ENCODE measurements around the gene ADCY3. TPM values are rescaled to one million over a fixed set of nuclear protein-coding genes. Genes with fewer than 3 reads are reported as not detected.

The ADCY3 gene
- total and polyA plus RNA-seq, 12 donors = 5.3 to 50.8 (median 13.1) TPM

DNA sequence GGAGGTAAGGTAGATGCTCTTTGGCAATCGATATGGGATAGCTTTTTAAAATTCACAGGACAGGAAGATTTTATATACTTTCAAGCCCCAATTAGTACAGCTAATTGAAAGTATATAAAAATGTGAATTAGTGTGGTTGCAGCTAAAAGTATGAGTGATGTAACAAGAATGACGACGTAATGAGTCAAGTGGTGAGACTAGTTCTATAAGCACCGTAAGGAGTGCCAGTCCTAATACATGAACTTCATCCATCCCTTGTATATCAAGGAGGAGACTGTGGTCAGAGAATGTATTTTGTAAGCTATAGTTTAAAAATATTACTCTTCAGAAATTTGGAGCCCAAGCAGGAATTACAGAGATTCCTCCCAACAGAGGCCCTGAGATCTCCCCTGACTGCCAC lies 25.9 kb upstream of the ADCY3 start:
- no peak for ATAC-seq
- Histone ChIP-seq H3K27me3 (no peaks in the 10 kb centered on the region), H3K27ac (no peak overlapping the region), H3K4me1 (peaks cover 0 to 10% (median 0%) of the 10 kb centered on the region in 9 donors), H3K4me3 (no peak overlapping the region), H3K36me3 (peaks cover 0 to 72% (median 28%) of the 10 kb centered on the region in 9 donors), H3K9me3 (no peaks in the 10 kb centered on the region)
- TF ChIP-seq, protein P1, sequence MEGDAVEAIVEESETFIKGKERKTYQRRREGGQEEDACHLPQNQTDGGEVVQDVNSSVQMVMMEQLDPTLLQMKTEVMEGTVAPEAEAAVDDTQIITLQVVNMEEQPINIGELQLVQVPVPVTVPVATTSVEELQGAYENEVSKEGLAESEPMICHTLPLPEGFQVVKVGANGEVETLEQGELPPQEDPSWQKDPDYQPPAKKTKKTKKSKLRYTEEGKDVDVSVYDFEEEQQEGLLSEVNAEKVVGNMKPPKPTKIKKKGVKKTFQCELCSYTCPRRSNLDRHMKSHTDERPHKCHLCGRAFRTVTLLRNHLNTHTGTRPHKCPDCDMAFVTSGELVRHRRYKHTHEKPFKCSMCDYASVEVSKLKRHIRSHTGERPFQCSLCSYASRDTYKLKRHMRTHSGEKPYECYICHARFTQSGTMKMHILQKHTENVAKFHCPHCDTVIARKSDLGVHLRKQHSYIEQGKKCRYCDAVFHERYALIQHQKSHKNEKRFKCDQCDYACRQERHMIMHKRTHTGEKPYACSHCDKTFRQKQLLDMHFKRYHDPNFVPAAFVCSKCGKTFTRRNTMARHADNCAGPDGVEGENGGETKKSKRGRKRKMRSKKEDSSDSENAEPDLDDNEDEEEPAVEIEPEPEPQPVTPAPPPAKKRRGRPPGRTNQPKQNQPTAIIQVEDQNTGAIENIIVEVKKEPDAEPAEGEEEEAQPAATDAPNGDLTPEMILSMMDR (IDR thresholded peaks at IDR 0.05) = no peak
- no peak for DNase-seq
- 96 to 98% methylated on average over 4 of the region's 4 CpGs for WGBS, 2 donors
- intact Hi-C loops (cut with DNase I) = no loop called here

DNA sequence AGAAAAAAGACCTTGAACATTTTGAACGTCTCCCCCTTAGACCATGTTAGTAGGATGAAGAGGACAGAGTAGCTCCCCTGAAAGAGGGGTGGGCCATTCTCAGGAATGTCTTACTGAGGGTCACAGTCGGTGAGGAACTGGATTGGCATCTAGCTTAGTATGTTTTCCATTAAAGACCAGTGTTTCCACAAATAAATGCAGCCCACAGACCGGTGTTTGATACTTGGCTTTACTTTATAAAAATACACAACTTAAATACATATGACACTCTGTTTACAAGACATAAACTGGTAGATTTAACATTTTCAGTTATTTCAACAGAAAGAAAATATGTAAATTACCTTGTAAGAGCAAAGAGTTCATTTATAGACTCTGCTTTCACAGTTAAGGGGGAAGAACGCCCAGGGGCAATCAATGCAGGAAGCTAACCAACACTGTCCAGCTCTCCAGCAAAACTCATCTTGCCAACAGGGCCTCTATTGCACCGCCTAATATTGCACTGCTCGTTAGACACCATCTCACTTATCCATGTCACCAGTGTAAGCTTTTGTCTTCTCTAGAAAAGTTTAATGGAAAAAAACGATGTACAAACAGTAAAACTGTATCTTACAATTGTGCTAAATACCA lies 23.5 kb upstream of the ADCY3 start:
- 87 to 89% methylated on average over 7 of the region's 7 CpGs for WGBS, 2 donors
- TF ChIP-seq, protein P1 (IDR thresholded peaks at IDR 0.05) = no peak
- Histone ChIP-seq H3K4me3 (no peak overlapping the region), H3K36me3 (peaks cover 0 to 49% (median 19%) of the 10 kb centered on the region in 9 donors), H3K27ac (no peak overlapping the region), H3K9me3 (no peaks in the 10 kb centered on the region), H3K4me1 (peaks cover 0 to 7% (median 0%) of the 10 kb centered on the region in 9 donors), H3K27me3 (no peaks in the 10 kb centered on the region)
- DNase-seq = no peak
- no peak for ATAC-seq
- intact Hi-C loops (cut with DNase I) = no loop called here

DNA sequence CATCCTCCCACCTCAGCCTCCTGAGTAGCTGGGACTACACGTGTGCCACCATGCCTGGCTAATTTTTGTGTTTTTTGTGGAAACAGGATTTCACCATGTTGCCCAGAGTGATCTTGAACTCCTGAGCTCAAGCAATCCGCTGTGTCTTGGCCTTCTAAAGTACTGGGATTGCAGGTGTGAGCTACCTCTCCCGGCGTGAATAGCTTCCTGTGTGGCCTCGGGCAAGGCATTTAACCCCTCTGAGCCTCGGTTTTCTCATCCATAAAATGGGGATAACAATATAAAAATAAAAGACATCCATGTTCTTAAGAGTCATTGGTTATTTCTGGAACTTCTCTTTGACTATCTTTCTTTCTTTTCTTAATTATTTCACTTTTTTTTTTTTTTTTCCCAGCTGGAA lies 19.3 kb upstream of the ADCY3 start:
- DNase-seq (no peak), ATAC-seq (no peak)
- no peaks in the 10 kb centered on the region for H3K27me3 ChIP-seq
- no peak overlapping the region for H3K4me3 ChIP-seq
- TF ChIP-seq, protein P1 (IDR thresholded peaks at IDR 0.05) = no peak
- WGBS, 2 donors = 79 to 80% methylated on average over 6 of the region's 6 CpGs
- no peaks in the 10 kb centered on the region for H3K4me1 ChIP-seq
- H3K9me3 ChIP-seq = no peaks in the 10 kb centered on the region
- intact Hi-C loops (cut with DNase I) = no loop called here
- H3K27ac ChIP-seq = no peak overlapping the region
- peaks cover 0 to 10% (median 0%) of the 10 kb centered on the region in 9 donors for H3K36me3 ChIP-seq

DNA sequence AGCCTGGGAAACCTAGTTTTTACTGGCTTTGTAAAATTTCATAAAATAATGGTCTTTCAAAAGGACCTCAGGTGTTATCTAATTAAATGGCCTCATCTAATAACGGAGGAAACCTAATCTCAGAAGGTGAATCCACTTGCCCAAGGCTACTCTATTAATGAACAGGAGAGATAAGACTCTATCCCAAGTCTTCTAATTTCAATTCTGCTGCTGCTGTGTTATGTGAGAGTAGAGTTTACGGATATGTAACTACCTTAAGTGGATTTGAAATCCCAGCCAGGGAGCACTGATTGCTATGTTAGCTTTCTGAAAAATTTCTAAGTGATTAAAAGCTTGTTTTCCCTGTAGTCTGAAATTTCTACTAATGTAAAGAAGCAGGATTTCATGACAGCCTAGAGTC lies 17.2 kb upstream of the ADCY3 start:
- 91 to 94% methylated on average over 2 of the region's 2 CpGs for WGBS, 2 donors
- no peak overlapping the region for H3K27ac ChIP-seq
- no peak for ATAC-seq
- intact Hi-C loops (cut with DNase I) = no loop called here
- no peaks in the 10 kb centered on the region for H3K4me1 ChIP-seq
- H3K9me3 ChIP-seq = no peaks in the 10 kb centered on the region
- no peak overlapping the region for H3K4me3 ChIP-seq
- DNase-seq = no peak
- no peaks in the 10 kb centered on the region for H3K36me3 ChIP-seq
- TF ChIP-seq, protein P1 (IDR thresholded peaks at IDR 0.05) = no peak
- no peaks in the 10 kb centered on the region for H3K27me3 ChIP-seq

Data from heart right ventricle (tissue), 16 donors.